CD4-positive, alpha-beta T cell treated with Interleukin-17A for 4 hours (primary cell): Measurements from ENCODE around the gene DTD2.

Experiments used
- DNase-seq: peaks from one replicate; pipeline ENCODE4 v3.0.0-alpha.2; 2020; ENCODE audit warnings: mixed read lengths

DTD2 gene

GRCh38 chr14:31403707-31404106 lies 53.6 kb downstream of the DTD2 start:
- DNase-seq: no peak

DNA sequence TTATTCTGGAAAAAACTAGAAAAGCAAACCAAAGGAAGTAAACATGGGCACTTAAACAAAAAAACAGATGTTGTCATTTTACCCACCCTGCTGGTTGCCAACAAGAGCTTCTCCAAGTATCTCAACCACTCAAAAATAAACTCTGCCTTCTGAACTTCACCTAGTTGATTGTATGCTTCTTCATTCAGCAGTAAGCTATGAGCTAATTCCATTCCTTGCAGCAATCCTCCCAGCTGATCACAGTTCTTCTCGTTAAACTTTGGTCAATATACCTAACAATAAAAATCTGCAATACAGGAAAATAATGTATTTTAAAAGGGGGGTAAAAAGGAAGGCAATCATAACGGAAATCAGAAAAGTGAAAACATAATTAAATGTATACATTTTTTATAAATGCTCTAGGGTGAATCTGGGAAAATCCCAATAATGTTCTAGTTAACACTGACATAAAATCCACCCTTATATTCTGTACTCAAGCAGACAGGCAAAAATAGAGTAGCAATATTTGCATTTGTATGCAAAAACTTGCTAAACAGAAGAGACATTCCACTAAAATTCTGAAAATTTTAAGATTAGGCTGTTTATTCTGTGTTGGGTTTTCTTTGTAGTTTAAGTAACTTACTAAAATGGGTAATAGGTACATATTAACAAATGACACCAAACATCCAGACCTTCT lies 54.4 kb downstream of the DTD2 start:
- DNase-seq: no peak

DNA sequence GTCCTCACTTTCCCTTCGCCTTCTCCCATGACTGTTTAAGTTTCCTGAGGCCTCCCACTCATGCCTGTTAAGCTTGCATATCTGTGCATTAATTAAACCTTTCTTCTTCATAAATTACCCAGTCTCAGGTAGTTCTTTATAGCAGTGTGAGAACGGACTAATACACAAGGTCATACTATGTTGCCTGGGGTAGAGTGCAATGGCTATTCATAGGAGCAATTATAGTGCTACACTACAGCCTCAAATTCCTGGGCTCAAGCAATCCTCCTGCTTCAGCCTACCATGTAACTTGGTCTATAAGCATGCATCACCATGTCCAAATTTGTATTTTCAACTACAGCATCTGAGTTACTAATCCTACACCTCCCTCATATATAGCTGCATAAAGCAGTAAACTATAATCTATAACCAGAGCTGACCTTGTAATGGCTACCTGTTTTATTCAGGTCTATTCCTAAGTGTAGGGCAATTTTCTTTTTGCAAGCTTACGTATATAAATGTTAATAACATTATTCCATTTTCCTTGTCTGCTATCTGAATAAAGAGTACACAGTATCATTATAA lies 55.9 kb downstream of the DTD2 start:
- no peak for DNase-seq

- no peak for DNase-seq
Measured at GRCh38 chr14:31400031-31400638, 57.2 kb downstream of the DTD2 start.
